IPS-15b (cell line): Measurements from ENCODE around the gene CTAG1A.
"Not testable (repeated sequence)": the region's sequence is repeated elsewhere in the genome, so short reads cannot be mapped to it uniquely, and the experiment has no call there.

ENCODE experiments used
- H3K27me3 ChIP-seq: one replicate; pipeline ENCODE4 v1.6.1; 2013; ENCODE audit warnings: low read length; ENCODE audit not compliant: control insufficient read depth, insufficient read depth
- H3K36me3 ChIP-seq: one replicate; pipeline ENCODE4 v1.6.1; 2013; ENCODE audit warnings: low read length; ENCODE audit not compliant: control insufficient read depth, insufficient read depth
- H3K4me1 ChIP-seq: one replicate; pipeline ENCODE4 v1.6.1; 2013; ENCODE audit warnings: mild to moderate bottlenecking, low read length; ENCODE audit not compliant: control insufficient read depth, insufficient read depth
- H3K4me3 ChIP-seq: one replicate; pipeline ENCODE4 v1.5.1; 2013; ENCODE audit warnings: low read depth, low read length
- H3K9ac ChIP-seq: one replicate; pipeline ENCODE4 v1.6.1; 2013; ENCODE audit warnings: low read depth, mild to moderate bottlenecking, low read length
- H3K9me3 ChIP-seq: one replicate; pipeline ENCODE4 v1.6.1; 2013; ENCODE audit warnings: mild to moderate bottlenecking, low read length; ENCODE audit not compliant: control insufficient read depth, insufficient read depth

The CTAG1A gene

DNA sequence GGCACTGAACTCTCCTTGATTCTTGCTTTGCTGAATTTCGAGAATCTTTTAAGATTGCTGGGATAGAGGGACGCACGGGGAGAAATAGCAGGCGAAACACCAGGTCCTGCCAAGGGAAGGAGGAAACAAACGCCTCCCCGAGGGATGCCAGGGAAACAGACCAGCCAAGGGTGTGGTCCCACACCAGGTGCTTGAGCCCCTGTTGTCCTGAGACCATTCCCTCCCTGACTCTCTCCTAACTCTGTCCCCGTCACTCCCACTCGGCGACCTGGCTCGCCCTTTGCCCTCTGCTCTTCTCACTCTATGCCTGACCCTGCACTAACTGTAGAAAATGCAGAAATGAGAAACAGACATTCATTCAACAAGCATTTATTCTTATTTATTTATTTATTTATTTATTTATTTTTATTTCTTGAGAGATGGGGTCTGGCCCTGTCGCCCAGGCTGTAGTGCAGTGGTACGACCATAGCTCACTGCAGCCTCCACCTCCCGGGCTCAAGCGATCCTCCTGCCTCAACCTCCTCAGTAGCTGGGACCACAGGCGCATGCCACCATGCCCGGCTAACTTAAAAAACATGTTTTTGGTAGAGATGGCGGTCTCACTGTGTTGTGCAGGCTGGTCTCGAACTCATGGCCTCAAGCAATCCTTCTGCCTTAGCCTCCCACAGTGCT lies 18.0 kb downstream of the CTAG1A start:
- Histone ChIP-seq H3K9me3 (no peaks in the 10 kb centered on the region), H3K9ac (no peak overlapping the region), H3K4me1 (no peaks in the 10 kb centered on the region), H3K27me3 (no peaks in the 10 kb centered on the region), H3K36me3 (no peaks in the 10 kb centered on the region), H3K4me3 (no peak overlapping the region)

- no peaks in the 10 kb centered on the region for H3K36me3 ChIP-seq
- no peaks in the 10 kb centered on the region for H3K27me3 ChIP-seq
- no peaks in the 10 kb centered on the region for H3K9me3 ChIP-seq
- no peaks in the 10 kb centered on the region for H3K4me1 ChIP-seq
- no peak overlapping the region for H3K4me3 ChIP-seq
- no peak overlapping the region for H3K9ac ChIP-seq
These were observed 18.8 kb downstream of the CTAG1A start for GRCh38 chrX:154603438-154604430.

DNA sequence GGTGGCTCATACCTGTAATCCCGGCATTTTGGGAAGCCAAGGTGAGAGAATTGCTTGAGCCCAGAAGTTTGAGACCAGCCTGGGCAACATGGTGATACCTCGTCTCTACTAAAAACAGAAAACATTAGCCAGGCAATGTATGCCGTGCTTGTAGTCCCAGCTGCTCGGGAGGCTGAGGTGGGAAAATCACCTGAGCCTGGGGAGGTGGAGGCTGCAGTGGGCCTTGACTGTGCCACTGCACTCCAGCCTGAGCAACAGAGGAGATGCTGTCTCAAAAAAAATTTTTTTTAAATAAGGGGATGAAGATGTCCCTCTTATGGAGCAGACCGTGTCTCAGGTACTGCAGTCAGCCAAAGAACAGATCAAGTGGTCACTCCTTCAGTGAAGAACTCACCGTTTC lies 20.6 kb downstream of the CTAG1A start:
- no peak overlapping the region for H3K4me3 ChIP-seq
- H3K9me3 ChIP-seq = no peaks in the 10 kb centered on the region
- H3K4me1 ChIP-seq = no peaks in the 10 kb centered on the region
- H3K9ac ChIP-seq = no peak overlapping the region
- no peaks in the 10 kb centered on the region for H3K36me3 ChIP-seq
- H3K27me3 ChIP-seq = no peaks in the 10 kb centered on the region

GRCh38 chrX:154607370-154607769 lies 22.4 kb downstream of the CTAG1A start:
- H3K27me3 ChIP-seq = no peaks in the 10 kb centered on the region
- H3K4me1 ChIP-seq = no peaks in the 10 kb centered on the region

DNA sequence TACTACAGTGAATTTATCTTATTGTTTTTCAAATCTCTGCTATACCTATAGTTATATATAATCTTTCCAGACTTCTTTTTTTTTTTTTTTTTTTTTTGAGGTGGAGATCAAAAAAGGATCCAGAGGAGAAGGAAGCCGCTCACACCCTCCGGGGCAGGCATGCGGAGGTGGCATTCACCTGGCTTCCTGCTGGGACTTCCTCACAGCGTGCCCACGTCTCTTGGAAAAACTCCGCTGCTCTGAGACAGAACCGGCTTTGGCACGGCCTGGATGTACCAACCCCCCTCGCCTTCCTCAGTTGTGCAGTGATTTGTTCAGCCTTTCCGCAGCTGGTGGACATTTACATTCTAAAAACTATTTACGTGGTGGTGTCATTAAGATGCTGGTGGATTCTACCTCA lies 23.0 kb downstream of the CTAG1A start:
- H3K36me3 ChIP-seq, H3K4me3 ChIP-seq, H3K4me1 ChIP-seq, H3K9ac ChIP-seq, H3K9me3 ChIP-seq, H3K27me3 ChIP-seq: not testable (repeated sequence)

More at GRCh38 chrX:154607370-154607769, 22.4 kb downstream of the CTAG1A start:
- H3K9ac ChIP-seq = no peak overlapping the region
- H3K9me3 ChIP-seq = no peaks in the 10 kb centered on the region
- no peaks in the 10 kb centered on the region for H3K36me3 ChIP-seq
- H3K4me3 ChIP-seq = no peak overlapping the region

DNA sequence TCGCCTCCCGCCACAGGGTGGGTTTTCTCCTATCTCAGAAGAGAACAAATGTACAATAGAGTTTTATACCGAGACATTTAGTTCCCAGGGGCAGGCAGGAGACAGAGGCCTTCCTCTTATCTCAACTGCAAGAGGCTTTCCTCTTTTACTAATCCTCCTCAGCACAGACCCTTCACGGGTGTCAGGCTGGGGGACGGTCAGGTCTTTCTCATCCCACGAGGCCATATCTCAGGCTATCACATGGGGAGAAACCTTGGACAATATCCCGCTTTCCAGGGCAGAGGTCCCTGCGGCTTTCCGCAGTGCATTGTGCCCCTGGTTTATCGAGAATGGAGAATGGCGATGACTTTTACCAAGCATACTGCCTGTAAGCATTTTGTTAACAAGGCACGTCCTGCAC lies 23.9 kb downstream of the CTAG1A start:
- H3K27me3 ChIP-seq, H3K4me3 ChIP-seq, H3K36me3 ChIP-seq, H3K9ac ChIP-seq, H3K9me3 ChIP-seq, H3K4me1 ChIP-seq: not testable (repeated sequence)

- not testable (repeated sequence) for H3K4me3 ChIP-seq, H3K4me1 ChIP-seq, H3K9me3 ChIP-seq, H3K27me3 ChIP-seq, H3K9ac ChIP-seq, H3K36me3 ChIP-seq
These were observed 26.2 kb downstream of the CTAG1A start for GRCh38 chrX:154611146-154611545.

- H3K27me3 ChIP-seq, H3K4me3 ChIP-seq, H3K9ac ChIP-seq, H3K36me3 ChIP-seq, H3K9me3 ChIP-seq, H3K4me1 ChIP-seq: not testable (repeated sequence)
These were observed 28.7 kb downstream of the CTAG1A start for GRCh38 chrX:154613586-154613985.

GRCh38 chrX:154619182-154619581 lies 34.2 kb downstream of the CTAG1A start, which contains the start of gene CTAG1B:
CTAG1B (minus strand) TSS chrX:154619282; CDS start chrX:154619218, 64 bp downstream.
- H3K36me3 ChIP-seq, H3K4me3 ChIP-seq, H3K4me1 ChIP-seq, H3K9ac ChIP-seq, H3K27me3 ChIP-seq, H3K9me3 ChIP-seq: not testable (repeated sequence)

DNA sequence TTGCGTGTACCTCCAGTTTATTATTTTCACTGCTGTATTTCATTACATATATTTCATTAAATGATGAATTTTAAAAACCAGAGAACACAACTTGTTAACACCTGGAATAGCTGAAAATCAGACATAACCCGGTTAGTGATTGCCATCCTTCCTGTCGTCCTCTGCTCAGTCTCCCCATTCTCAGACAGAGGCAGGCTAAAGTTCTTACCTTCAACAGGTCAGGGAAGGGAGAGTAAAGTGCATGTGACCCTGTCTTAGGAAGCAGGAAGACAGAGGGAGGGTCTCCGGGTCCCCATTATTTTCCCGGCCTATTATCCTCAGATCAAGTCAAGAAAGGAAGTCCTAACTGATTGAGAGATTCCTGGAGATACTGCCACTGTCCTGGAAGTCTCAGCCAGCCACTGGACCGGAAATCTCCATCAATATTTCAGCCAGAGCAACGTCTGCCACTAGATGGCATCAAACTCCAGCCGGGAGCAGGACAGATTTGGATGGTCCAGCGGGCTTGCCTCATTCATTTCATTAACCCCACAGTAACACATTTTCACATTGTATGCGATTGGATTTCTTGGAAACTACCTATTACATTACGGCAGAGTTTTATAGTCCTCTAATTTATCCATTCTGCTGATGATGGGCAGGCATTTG lies 36.0 kb downstream of the CTAG1A start:
- H3K4me3 ChIP-seq, H3K27me3 ChIP-seq, H3K4me1 ChIP-seq, H3K9me3 ChIP-seq, H3K36me3 ChIP-seq, H3K9ac ChIP-seq: not testable (repeated sequence)

- not testable (repeated sequence) for H3K9me3 ChIP-seq, H3K36me3 ChIP-seq, H3K4me3 ChIP-seq, H3K9ac ChIP-seq, H3K4me1 ChIP-seq, H3K27me3 ChIP-seq
These were observed 44.0 kb downstream of the CTAG1A start for GRCh38 chrX:154628960-154629359.
